Esophagus squamous epithelium (tissue), 5 donors: ENCODE results near the gene C17orf50. TPM values are rescaled to one million over a fixed set of nuclear protein-coding genes. Genes with fewer than 3 reads are reported as not detected.

Experiments
- DNase-seq: peaks from one replicate; lab custom pipeline; 2025; lab: John Stamatoyannopoulos, UW
- H3K27ac ChIP-seq, 4 donors: fragments of 200-600 bp; sonication (generic); one replicate each; pipeline ENCODE4 v1.5.1; 2016 to 2019; ENCODE audit warnings: mild to moderate bottlenecking in 1 of 4
- H3K27me3 ChIP-seq, 4 donors: fragments of 200-600 bp; sonication (generic); 1 replicate in 3 of 4; 2 replicates in 1 of 4; pipeline versions ENCODE4 v1.5.1 to v1.6.0; 2017 to 2021; ENCODE audit warnings: antibody characterized with exemption in 1 of 4
- H3K36me3 ChIP-seq, 3 donors: fragments of 200-600 bp; sonication (generic); one replicate each; pipeline ENCODE4 v1.5.1; 2016 to 2019
- H3K4me1 ChIP-seq, 3 donors: fragments of 200-600 bp; sonication (generic); one replicate each; pipeline ENCODE4 v1.5.1; 2017 to 2019
- H3K4me3 ChIP-seq, 4 donors: fragments of 200-600 bp; sonication (generic); 1 replicate in 3 of 4; 2 replicates in 1 of 4; pipeline ENCODE4 v1.5.1; 2016 to 2019; ENCODE audit warnings: mild to moderate bottlenecking in 2 of 4, moderate library complexity in 1 of 4
- H3K9me3 ChIP-seq, 3 donors: fragments of 200-600 bp; sonication (generic); one replicate each; pipeline ENCODE4 v1.5.1; 2016 to 2019
- CTCF ChIP-seq, 6 experiments: fragments of 450-650 bp in 4 of 6; fragments of 200-600 bp in 2 of 6; sonication (generic) in 2 of 6; IDR thresholded peaks; one replicate each; pipeline ENCODE4 v1.5.1; 2016 to 2019; ENCODE audit warnings: antibody characterized with exemption in 6 of 6, mild to moderate bottlenecking in 4 of 6, moderate library complexity in 4 of 6
- POLR2A ChIP-seq, 4 donors: fragments of 450-650 bp; IDR thresholded peaks; one replicate each; pipeline ENCODE4 v1.6.1; 2017; ENCODE audit warnings: antibody characterized with exemption in 4 of 4, mild to moderate bottlenecking in 4 of 4, moderate library complexity in 3 of 4
- WGBS, 2 donors: methylation state at CpG; one replicate each; pipeline ENCODE4 v1.1.5; 2018; 5-methylcytosine and 5-hydroxymethylcytosine counted together
- intact Hi-C: fragments of 100-400 bp; cut with DNase I; formaldehyde crosslinking; loops from one replicate; pipeline ENCODE4 v1.15.0; 2022
- total RNA-seq, 4 donors: library from RNA; depleted of rRNA; stranded (reverse); fragments of >200 nt; gene quantifications; one replicate each; pipeline ENCODE4 v1.1.0, GENCODE V29; 2016
- donor health status: DM: yes; HTN: yes; CAD: no.

Gene C17orf50
- total RNA-seq, 4 donors from 2014 or later, result not detected

DNA sequence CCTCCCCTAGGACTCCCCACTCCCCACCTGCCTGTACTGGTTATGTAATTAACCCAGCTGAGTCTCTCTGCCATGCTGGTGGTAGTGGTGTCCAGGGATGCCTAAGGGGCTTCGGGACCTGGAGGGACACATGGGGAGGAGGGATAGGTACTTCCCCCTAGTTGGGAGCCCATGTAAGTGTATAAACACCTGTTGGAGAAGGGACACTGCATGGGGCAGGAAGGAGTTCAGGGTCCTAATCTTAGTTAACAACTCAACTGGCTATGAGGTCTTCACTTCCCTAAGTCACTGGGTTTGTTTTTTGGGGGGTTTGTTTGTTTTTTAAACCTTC, 27.9 kb upstream of the C17orf50 start:
- no peak overlapping the region for H3K27ac ChIP-seq
- no peak overlapping the region for H3K4me3 ChIP-seq
- H3K36me3 ChIP-seq, result peaks cover 0 to 8% (median 0%) of the 10 kb centered on the region in 3 donors
- intact Hi-C loops, result no loop called here
- peaks cover 0 to 16% (median 0%) of the 10 kb centered on the region in 4 donors for H3K27me3 ChIP-seq
- no peaks in the 10 kb centered on the region for H3K9me3 ChIP-seq
- TF ChIP-seq CTCF (IDR thresholded peaks at IDR 0.05) (no peak), POLR2A (IDR thresholded peaks at IDR 0.05) (no peak)
- no peak for DNase-seq
- H3K4me1 ChIP-seq, result peaks cover 9 to 23% (median 16%) of the 10 kb centered on the region in 3 donors
- no CpG with 5 or more reads among the region's 1 CpG for WGBS, 2 donors

GRCh38 chr17:35733366-35733765, 27.3 kb upstream of the C17orf50 start:
- no peaks in the 10 kb centered on the region for H3K9me3 ChIP-seq
- H3K27ac ChIP-seq, result no peak overlapping the region
- H3K36me3 ChIP-seq, result peaks cover 0 to 2% (median 0%) of the 10 kb centered on the region in 3 donors
- no peak for DNase-seq
- WGBS, 2 donors, result 26 to 64% methylated on average over 3 to 5 of the region's 6 CpGs
- H3K27me3 ChIP-seq, result peaks cover 0 to 16% (median 0%) of the 10 kb centered on the region in 4 donors
- H3K4me1 ChIP-seq, result peaks cover 9 to 23% (median 16%) of the 10 kb centered on the region in 3 donors
- intact Hi-C loops, result no loop called here
- no peak overlapping the region for H3K4me3 ChIP-seq
- TF ChIP-seq POLR2A (IDR thresholded peaks at IDR 0.05) (no peak), CTCF (IDR thresholded peaks at IDR 0.05) (no peak)

DNA sequence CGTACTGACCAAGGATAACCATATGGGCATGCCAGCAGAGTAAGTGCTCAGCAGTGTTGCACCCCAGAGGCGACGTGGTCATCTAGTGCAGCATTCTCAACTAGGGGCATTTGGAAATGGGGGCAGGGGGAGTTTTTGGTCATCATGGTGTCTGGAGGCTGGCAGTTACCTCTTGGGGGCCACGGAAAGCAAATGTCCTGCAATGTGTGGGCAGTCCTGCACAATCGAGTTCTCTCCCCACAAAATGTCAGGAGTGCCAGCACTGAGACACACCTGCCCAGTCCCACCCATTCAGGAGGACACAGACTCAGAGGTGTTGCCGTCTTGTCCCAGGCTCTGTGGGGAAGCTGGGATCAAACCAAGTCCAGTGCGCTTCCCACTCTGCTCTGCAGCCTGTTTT, 26.3 kb upstream of the C17orf50 start:
- no peak overlapping the region for H3K4me3 ChIP-seq
- no peak for DNase-seq
- H3K27me3 ChIP-seq, result peaks cover 0 to 26% (median 0%) of the 10 kb centered on the region in 4 donors
- no peaks in the 10 kb centered on the region for H3K9me3 ChIP-seq
- H3K4me1 ChIP-seq, result peaks cover 9 to 23% (median 16%) of the 10 kb centered on the region in 3 donors
- no peak overlapping the region for H3K27ac ChIP-seq
- WGBS, 2 donors, result 82 to 84% methylated on average over 6 of the region's 7 CpGs
- intact Hi-C loops, result no loop called here
- no peaks in the 10 kb centered on the region for H3K36me3 ChIP-seq
- TF ChIP-seq POLR2A (IDR thresholded peaks at IDR 0.05) (no peak), CTCF (IDR thresholded peaks at IDR 0.05) (no peak)

- TF ChIP-seq POLR2A (IDR thresholded peaks at IDR 0.05), result no peak
- TF ChIP-seq CTCF (IDR thresholded peaks at IDR 0.05), result no peak
- Histone ChIP-seq H3K36me3 (no peaks in the 10 kb centered on the region), H3K4me3 (no peak overlapping the region), H3K27me3 (peaks cover 0 to 34% (median 0%) of the 10 kb centered on the region in 4 donors), H3K4me1 (peaks cover 9 to 23% (median 16%) of the 10 kb centered on the region in 3 donors), H3K9me3 (no peaks in the 10 kb centered on the region), H3K27ac (no peak overlapping the region)
- WGBS, 2 donors, result 80 to 81% methylated on average over 18 to 23 of the region's 29 CpGs
- intact Hi-C loops, result no loop called here
- DNase-seq, result no peak
These were observed 25.5 kb upstream of the C17orf50 start for GRCh38 chr17:35735036-35735805.

GRCh38 chr17:35736236-35736635, 24.5 kb upstream of the C17orf50 start:
- 82 to 87% methylated on average over 1 to 5 of the region's 5 CpGs for WGBS, 2 donors
- Histone ChIP-seq H3K9me3 (no peaks in the 10 kb centered on the region), H3K36me3 (no peaks in the 10 kb centered on the region), H3K4me1 (peaks cover 4 to 19% (median 13%) of the 10 kb centered on the region in 3 donors), H3K27ac (no peak overlapping the region), H3K27me3 (peaks cover 0 to 41% (median 0%) of the 10 kb centered on the region in 4 donors), H3K4me3 (no peak overlapping the region)
- intact Hi-C loops, result no loop called here
- TF ChIP-seq POLR2A (IDR thresholded peaks at IDR 0.05), result no peak
- no peak for TF ChIP-seq CTCF (IDR thresholded peaks at IDR 0.05)
- DNase-seq, result no peak
